Measurements from ENCODE around the gene KCNJ14.

GRCh38 chr19:48469934-48470680, 14.7 kb downstream of the KCNJ14 start:
- TF ChIP-seq CTCF (IDR thresholded peaks at IDR 0.05 in 4 of 5, conservative IDR thresholded peaks at IDR 0.05 in 1 of 5), result no peak
- TF ChIP-seq POLR2A (IDR thresholded peaks at IDR 0.05), result no peak
